ENCODE data around the gene CTSE.

Gene CTSE

GRCh38 chr1:206021008-206021625, 2.6 kb downstream of the CTSE start:
- in situ Hi-C loops (cut with HindIII; ENCODE audit: low sequenced_read_pairs), result no loop called here
- no peak for TF ChIP-seq CTCF (IDR thresholded peaks at IDR 0.05; ENCODE audit: low read depth, low read length)
- DNase-seq (ENCODE audit: low read depth, low spot score), result no peak
- no peak overlapping the region for H3K4me3 ChIP-seq (ENCODE audit: low read depth, low read length)

DNA sequence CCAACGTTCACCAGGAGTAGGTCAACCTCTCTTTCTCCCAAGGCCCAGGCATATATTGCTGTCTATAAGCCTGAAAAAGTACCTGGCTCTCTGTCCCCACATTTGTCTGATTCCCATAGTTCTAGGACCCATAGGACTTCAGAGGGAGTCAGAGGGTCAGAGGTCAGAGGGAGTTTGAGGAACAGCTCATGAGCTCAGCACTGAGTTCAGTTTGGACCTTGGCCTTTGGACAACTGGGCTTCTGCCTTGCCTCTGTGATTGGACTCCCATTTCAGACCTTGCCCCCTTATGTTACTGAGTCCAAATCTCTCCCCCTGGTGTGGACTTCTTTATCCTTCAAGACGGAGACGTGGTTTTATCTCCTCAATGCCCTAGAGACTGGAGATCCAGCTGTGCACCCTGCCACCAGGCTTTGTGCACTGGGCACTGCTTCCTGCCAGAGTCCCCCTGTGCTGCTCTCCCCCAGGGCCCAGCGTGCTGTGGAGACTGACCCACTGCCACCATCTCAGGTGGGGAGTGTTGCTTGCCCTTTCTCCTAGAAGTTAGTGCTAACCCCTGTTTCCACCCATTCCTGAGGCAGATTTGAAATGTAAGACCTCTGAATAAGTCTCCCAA, 3.2 kb downstream of the CTSE start:
- in situ Hi-C loops (cut with HindIII; ENCODE audit: low sequenced_read_pairs), result no loop called here
- TF ChIP-seq CTCF (IDR thresholded peaks at IDR 0.05; ENCODE audit: low read depth, low read length), result no peak
- no peak for DNase-seq (ENCODE audit: low read depth, low spot score)

GRCh38 chr1:206015071-206015470, 8.6 kb downstream of the CTSE start:
- DNase-seq (ENCODE audit: low read depth, low spot score), result no peak
- no peak overlapping the region for H3K4me3 ChIP-seq (ENCODE audit: low read depth, low read length)
- no peak for TF ChIP-seq CTCF (IDR thresholded peaks at IDR 0.05; ENCODE audit: low read depth, low read length)
- in situ Hi-C loops (cut with HindIII; ENCODE audit: low sequenced_read_pairs), result no loop called here

More for the DNA sequence above, 3.2 kb downstream of the CTSE start:
- H3K4me3 ChIP-seq (ENCODE audit: low read depth, low read length), result no peak overlapping the region

DNA sequence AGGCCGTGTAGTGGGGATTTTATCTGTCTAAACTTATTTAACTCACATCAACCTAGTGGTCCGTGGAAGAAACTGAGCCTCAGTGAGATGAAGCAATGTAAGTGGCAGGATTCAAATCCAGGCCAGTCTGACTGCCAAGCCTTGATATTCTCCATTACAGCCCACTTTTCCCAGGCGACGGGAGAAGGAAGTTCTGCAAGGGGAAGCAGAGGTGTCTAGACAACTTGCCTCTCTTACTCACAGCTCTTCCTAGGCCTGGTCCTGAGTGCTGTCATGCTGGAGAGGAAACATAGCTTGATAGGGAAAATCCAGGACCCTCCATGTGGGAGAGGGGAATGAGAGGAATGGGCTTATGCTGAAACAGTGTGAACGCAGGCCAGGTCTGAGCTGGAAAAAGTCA, 9.1 kb downstream of the CTSE start:
- no peak for TF ChIP-seq CTCF (IDR thresholded peaks at IDR 0.05; ENCODE audit: low read depth, low read length)
- in situ Hi-C loops (cut with HindIII; ENCODE audit: low sequenced_read_pairs), result no loop called here
- no peak overlapping the region for H3K4me3 ChIP-seq (ENCODE audit: low read depth, low read length)
- DNase-seq (ENCODE audit: low read depth, low spot score), result no peak

GRCh38 chr1:206013026-206013795, 10.5 kb downstream of the CTSE start:
- in situ Hi-C loops (cut with HindIII; ENCODE audit: low sequenced_read_pairs), result no loop called here
- DNase-seq (ENCODE audit: low read depth, low spot score), result no peak
- no peak overlapping the region for H3K4me3 ChIP-seq (ENCODE audit: low read depth, low read length)
- TF ChIP-seq CTCF (IDR thresholded peaks at IDR 0.05; ENCODE audit: low read depth, low read length), result no peak

DNA sequence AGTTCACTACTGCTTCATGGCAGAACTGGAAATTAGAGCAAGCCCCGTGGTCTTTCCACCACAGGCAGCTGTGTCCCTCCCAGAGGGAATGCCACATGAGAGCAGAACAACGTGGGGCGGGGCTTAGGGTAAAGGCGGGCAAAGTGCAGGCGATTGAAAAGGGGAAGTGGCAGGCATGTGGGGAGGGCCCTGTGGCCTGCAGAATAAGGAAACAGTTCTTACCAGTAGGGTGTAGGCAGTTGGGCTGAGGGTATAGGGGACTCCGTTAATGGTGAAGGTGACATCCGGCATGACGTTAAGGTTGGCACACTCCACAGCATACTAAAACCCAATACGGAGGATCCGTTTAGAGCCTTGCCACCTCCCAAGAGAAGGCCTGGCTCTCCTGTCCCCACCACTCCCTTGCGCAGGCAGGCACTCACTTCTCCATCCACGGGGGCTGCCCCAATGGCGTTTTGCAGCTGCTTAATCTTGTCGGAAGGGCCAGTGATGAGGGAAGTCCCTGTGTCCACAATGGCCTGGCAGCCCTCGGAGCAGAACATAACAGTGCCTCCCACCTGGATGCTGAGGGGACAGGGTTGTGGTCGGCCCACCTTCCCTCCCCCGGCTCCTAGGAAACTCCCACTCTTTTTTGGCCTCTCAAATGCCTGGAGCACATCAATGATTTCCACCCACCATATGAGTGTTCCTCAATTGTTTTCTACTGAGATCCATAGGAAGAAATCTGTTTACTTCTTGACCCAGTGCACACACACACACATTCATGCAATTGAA, 11.4 kb downstream of the CTSE start:
- in situ Hi-C loops (cut with HindIII; ENCODE audit: low sequenced_read_pairs), result no loop called here
- no peak for DNase-seq (ENCODE audit: low read depth, low spot score)
- no peak for TF ChIP-seq CTCF (IDR thresholded peaks at IDR 0.05; ENCODE audit: low read depth, low read length)
- H3K4me3 ChIP-seq (ENCODE audit: low read depth, low read length), result no peak overlapping the region

Measured in astrocyte of the spinal cord (primary cell).